ENCODE measurements around the gene SLC35F6. TPM values are rescaled to one million over a fixed set of nuclear protein-coding genes. Genes with fewer than 3 reads are reported as not detected.

SLC35F6 gene
- total RNA-seq, 1 experiment from 2014 or later, result 76.9 TPM

- DNase-seq (ENCODE audit: unreplicated experiment), result no peak
- H3K36me3 Mint-ChIP-seq (ENCODE audit: insufficient read depth, unreplicated experiment), result no peaks in the 10 kb centered on the region
- no peak overlapping the region for H3K4me3 Mint-ChIP-seq (ENCODE audit: unreplicated experiment)
- H3K9me3 Mint-ChIP-seq (ENCODE audit: unreplicated experiment), result no peaks in the 10 kb centered on the region
- CTCF ChIA-PET, result interaction anchor here (0.6 kb wide), 1 partner anchor 174 kb away, joined by 5 read pairs; no protein-coding TSS in a partner anchor
- POLR2A ChIA-PET, result no interaction called here
- peaks cover 11% of the 10 kb centered on the region for H3K27me3 Mint-ChIP-seq (ENCODE audit: insufficient read depth, unreplicated experiment)
- no TSS peak for BruUV-seq (replicated peaks)
- intact Hi-C loops (cut with micrococcal nuclease), result no loop called here
- no peaks in the 10 kb centered on the region for H3K4me1 Mint-ChIP-seq (ENCODE audit: insufficient read depth, unreplicated experiment)
- no peak overlapping the region for H3K27ac Mint-ChIP-seq (ENCODE audit: low read depth, unreplicated experiment)
- TF ChIP-seq CTCF (IDR thresholded peaks at IDR 0.05; ENCODE audit: unreplicated experiment), result no peak
Observed at GRCh38 chr2:26807788-26808460, 43.8 kb downstream of the SLC35F6 start.

- ChIA-PET CTCF (interaction anchor here (0.7 kb wide), 1 partner anchor 240 kb away, joined by 3 read pairs; no protein-coding TSS in a partner anchor), POLR2A (no interaction called here)
- intact Hi-C loops (cut with micrococcal nuclease), result no loop called here
Observed at GRCh38 chr2:26809211-26809610, 45.1 kb downstream of the SLC35F6 start.

GRCh38 chr2:26809876-26810577 is 45.9 kb downstream of the SLC35F6 start:
- no TSS peak for BruUV-seq (replicated peaks)
- DNase-seq (ENCODE audit: unreplicated experiment), result no peak
- Mint-ChIP-seq H3K27ac (ENCODE audit: low read depth, unreplicated experiment) (no peak overlapping the region), H3K36me3 (ENCODE audit: insufficient read depth, unreplicated experiment) (no peaks in the 10 kb centered on the region), H3K4me1 (ENCODE audit: insufficient read depth, unreplicated experiment) (no peaks in the 10 kb centered on the region), H3K9me3 (ENCODE audit: unreplicated experiment) (no peaks in the 10 kb centered on the region), H3K4me3 (ENCODE audit: unreplicated experiment) (no peak overlapping the region), H3K27me3 (ENCODE audit: insufficient read depth, unreplicated experiment) (peaks cover 21% of the 10 kb centered on the region)
- CTCF ChIA-PET, result interaction anchor here (0.7 kb wide), 1 partner anchor 239 kb away, joined by 3 read pairs; no protein-coding TSS in a partner anchor
- POLR2A ChIA-PET, result no interaction called here
- intact Hi-C loops (cut with micrococcal nuclease), result no loop called here
- no peak for TF ChIP-seq CTCF (IDR thresholded peaks at IDR 0.05; ENCODE audit: unreplicated experiment)

More at GRCh38 chr2:26809211-26809610, 45.1 kb downstream of the SLC35F6 start:
- Mint-ChIP-seq H3K4me1 (ENCODE audit: insufficient read depth, unreplicated experiment) (no peaks in the 10 kb centered on the region), H3K9me3 (ENCODE audit: unreplicated experiment) (no peaks in the 10 kb centered on the region), H3K36me3 (ENCODE audit: insufficient read depth, unreplicated experiment) (no peaks in the 10 kb centered on the region), H3K4me3 (ENCODE audit: unreplicated experiment) (no peak overlapping the region), H3K27ac (ENCODE audit: low read depth, unreplicated experiment) (no peak overlapping the region), H3K27me3 (ENCODE audit: insufficient read depth, unreplicated experiment) (peaks cover 21% of the 10 kb centered on the region)
- no peak for DNase-seq (ENCODE audit: unreplicated experiment)
- no peak for TF ChIP-seq CTCF (IDR thresholded peaks at IDR 0.05; ENCODE audit: unreplicated experiment)
- BruUV-seq (replicated peaks), result no TSS peak

GRCh38 chr2:26811261-26811660 is 47.2 kb downstream of the SLC35F6 start:
- no peak overlapping the region for H3K27ac Mint-ChIP-seq (ENCODE audit: low read depth, unreplicated experiment)
- H3K9me3 Mint-ChIP-seq (ENCODE audit: unreplicated experiment), result no peaks in the 10 kb centered on the region
- H3K27me3 Mint-ChIP-seq (ENCODE audit: insufficient read depth, unreplicated experiment), result peaks cover 21% of the 10 kb centered on the region
- H3K4me3 Mint-ChIP-seq (ENCODE audit: unreplicated experiment), result no peak overlapping the region
- ChIA-PET POLR2A (no interaction called here), CTCF (interaction anchor here (0.8 kb wide), 1 partner anchor 35 kb away, joined by 3 read pairs; no protein-coding TSS in a partner anchor)
- H3K4me1 Mint-ChIP-seq (ENCODE audit: insufficient read depth, unreplicated experiment), result no peaks in the 10 kb centered on the region
- no peaks in the 10 kb centered on the region for H3K36me3 Mint-ChIP-seq (ENCODE audit: insufficient read depth, unreplicated experiment)
- BruUV-seq (replicated peaks), result no TSS peak
- intact Hi-C loops (cut with micrococcal nuclease), result no loop called here
- DNase-seq (ENCODE audit: unreplicated experiment), result no peak
- no peak for TF ChIP-seq CTCF (IDR thresholded peaks at IDR 0.05; ENCODE audit: unreplicated experiment)
